Measurements from ENCODE around the gene COMMD2. TPM values are rescaled to one million over a fixed set of nuclear protein-coding genes. Genes with fewer than 3 reads are reported as not detected.
A peak's percentile ranks its signal among the peaks of the same experiment; 100 is the strongest.

The COMMD2 gene
- total and polyA plus RNA-seq, 2 donors (not counting 1 experiment from before 2014, with no cell fraction given): 15.0 to 45.1 TPM

GRCh38 chr3:149772861-149773260 lies 20.6 kb upstream of the COMMD2 start:
- H3K27ac ChIP-seq (ENCODE audit: low read length in 2 of 2): no peak overlapping the region
- H2AFZ ChIP-seq (ENCODE audit: insufficient read depth, low read depth, low read length, poor library complexity, severe bottlenecking): no peak overlapping the region
- DNase-seq (no peak), ATAC-seq (ENCODE audit: low read depth) (no peak)
- no peak overlapping the region for H3K4me2 ChIP-seq (replicated peaks; ENCODE audit: low read depth, low read length, poor library complexity, severe bottlenecking)
- H3K4me1 ChIP-seq (ENCODE audit: control insufficient read depth in 2 of 2, insufficient read depth in 2 of 2, low read length in 2 of 2): no peaks in the 10 kb centered on the region
- intact Hi-C loops (cut with micrococcal nuclease): no loop called here
- no peaks in the 10 kb centered on the region for H3K9me3 Mint-ChIP-seq (ENCODE audit: insufficient read depth)
- H3K4me3 Mint-ChIP-seq: no peak overlapping the region
- H3K9me3 ChIP-seq (ENCODE audit: control extremely low read depth in 1 of 3, control insufficient read depth in 2 of 3, insufficient read depth in 1 of 3, low read length in 2 of 3): no peaks in the 10 kb centered on the region
- H3K4me3 ChIP-seq (ENCODE audit: control extremely low read depth in 1 of 5, extremely low read depth in 1 of 5, insufficient read depth in 1 of 5, low read depth in 2 of 5, low read length in 4 of 5): no peak overlapping the region
- H3K27ac Mint-ChIP-seq: no peak overlapping the region
- no peaks in the 10 kb centered on the region for H3K4me1 Mint-ChIP-seq
- H3K36me3 ChIP-seq (replicated peaks in 1 of 2; ENCODE audit: control extremely low read depth in 1 of 2, control insufficient read depth in 1 of 2, extremely low read depth in 1 of 2, insufficient read depth in 2 of 2, low read length in 1 of 2): no peaks in the 10 kb centered on the region
- TF ChIP-seq EZH2 (IDR thresholded peaks at IDR 0.05; ENCODE audit: borderline replicate concordance, insufficient read depth, low read depth, low read length, poor library complexity, severe bottlenecking): no peak
- no peak for TF ChIP-seq CTCF (IDR thresholded peaks at IDR 0.05)
- ChIA-PET CTCF (interaction anchor here (0.7 to 17.2 kb wide), 6 partner anchors 10 to 795 kb away, joined by 3 to 307 read pairs (median 6); no protein-coding TSS in a partner anchor), POLR2A (no interaction called here)
- no peaks in the 10 kb centered on the region for H3K27me3 ChIP-seq (replicated peaks in 1 of 4; ENCODE audit: control extremely low read depth in 1 of 4, control insufficient read depth in 3 of 4, insufficient read depth in 4 of 4, low read length in 3 of 4)
- H3K79me2 ChIP-seq (ENCODE audit: control insufficient read depth, insufficient read depth, low read length): no peaks in the 10 kb centered on the region
- H3K9ac ChIP-seq (ENCODE audit: low read length): no peak overlapping the region
- no peaks in the 10 kb centered on the region for H4K20me1 ChIP-seq (ENCODE audit: control insufficient read depth, insufficient read depth, low read length, poor library complexity, severe bottlenecking)
- peaks cover 17% of the 10 kb centered on the region for H3K27me3 Mint-ChIP-seq
- WGBS (ENCODE audit: insufficient coverage): no CpG with 5 or more reads among the region's 2 CpGs

- Histone ChIP-seq H3K36me3 (replicated peaks in 1 of 2; ENCODE audit: control extremely low read depth in 1 of 2, control insufficient read depth in 1 of 2, extremely low read depth in 1 of 2, insufficient read depth in 2 of 2, low read length in 1 of 2) (no peaks in the 10 kb centered on the region), H3K27me3 (replicated peaks in 1 of 4; ENCODE audit: control extremely low read depth in 1 of 4, control insufficient read depth in 3 of 4, insufficient read depth in 4 of 4, low read length in 3 of 4) (no peaks in the 10 kb centered on the region), H3K4me1 (ENCODE audit: control insufficient read depth in 2 of 2, insufficient read depth in 2 of 2, low read length in 2 of 2) (no peaks in the 10 kb centered on the region), H3K79me2 (ENCODE audit: control insufficient read depth, insufficient read depth, low read length) (no peaks in the 10 kb centered on the region), H4K20me1 (ENCODE audit: control insufficient read depth, insufficient read depth, low read length, poor library complexity, severe bottlenecking) (no peaks in the 10 kb centered on the region), H2AFZ (ENCODE audit: insufficient read depth, low read depth, low read length, poor library complexity, severe bottlenecking) (no peak overlapping the region), H3K9ac (ENCODE audit: low read length) (no peak overlapping the region), H3K4me3 (ENCODE audit: control extremely low read depth in 1 of 5, extremely low read depth in 1 of 5, insufficient read depth in 1 of 5, low read depth in 2 of 5, low read length in 4 of 5) (no peak overlapping the region), H3K9me3 (ENCODE audit: control extremely low read depth in 1 of 3, control insufficient read depth in 2 of 3, insufficient read depth in 1 of 3, low read length in 2 of 3) (no peaks in the 10 kb centered on the region), H3K27ac (ENCODE audit: low read length in 2 of 2) (no peak overlapping the region), H3K4me2 (replicated peaks; ENCODE audit: low read depth, low read length, poor library complexity, severe bottlenecking) (no peak overlapping the region)
- DNase-seq (peak; percentile 48), ATAC-seq (ENCODE audit: low read depth) (peak; percentile 51)
- H3K9me3 Mint-ChIP-seq (ENCODE audit: insufficient read depth): no peaks in the 10 kb centered on the region
- intact Hi-C loops (cut with micrococcal nuclease): loop anchor here (1.0 kb wide), 1 partner anchor 37 kb away; no protein-coding TSS in a partner anchor
- TF ChIP-seq EZH2 (IDR thresholded peaks at IDR 0.05; ENCODE audit: borderline replicate concordance, insufficient read depth, low read depth, low read length, poor library complexity, severe bottlenecking) (no peak), CTCF (IDR thresholded peaks at IDR 0.05) (peak; percentile 75)
- H3K4me1 Mint-ChIP-seq: no peaks in the 10 kb centered on the region
- ChIA-PET POLR2A (no interaction called here), CTCF (interaction anchor here (0.6 to 17.2 kb wide), 22 partner anchors 9 to 1582 kb away, joined by 3 to 307 read pairs (median 5); partner anchors contain the start of genes ANKUB1 and COMMD2)
- WGBS (ENCODE audit: insufficient coverage): 69% methylated on average over 5 of the region's 8 CpGs
- H3K4me3 Mint-ChIP-seq: no peak overlapping the region
- H3K27ac Mint-ChIP-seq: no peak overlapping the region
- peaks cover 15% of the 10 kb centered on the region for H3K27me3 Mint-ChIP-seq
These were observed 19.5 kb upstream of the COMMD2 start for GRCh38 chr3:149771652-149772271.
